Measurements from ENCODE around the gene NFIB.

GRCh38 chr9:14303521-14303920 is 10.4 kb downstream of the NFIB start:
- no peak for TF ChIP-seq CTCF (optimal IDR thresholded peaks at IDR 0.05 in 1 of 3, IDR thresholded peaks at IDR 0.05 in 1 of 3, conservative IDR thresholded peaks at IDR 0.05 in 1 of 3; ENCODE audit: extremely low read depth in 1 of 3, insufficient read depth in 2 of 3, low read length in 3 of 3)
- TF ChIP-seq EZH2 (IDR thresholded peaks at IDR 0.05; ENCODE audit: low read length) = no peak

Measured in keratinocyte (primary cell).